ENCODE measurements around the gene GRIK2. TPM values are rescaled to one million over a fixed set of nuclear protein-coding genes. Genes with fewer than 3 reads are reported as not detected.

Gene GRIK2
- total and polyA plus RNA-seq, 2 donors (not counting 3 experiments of a cell fraction or from before 2014, with no cell fraction given): not detected

- Histone ChIP-seq H2AFZ (ENCODE audit: low read depth, low read length) (no peak overlapping the region), H3K9ac (replicated peaks; ENCODE audit: extremely low read depth, insufficient read depth, low read length) (no peak overlapping the region), H3K4me2 (ENCODE audit: insufficient read depth, low read length) (no peak overlapping the region), H3K27me3 (ENCODE audit: control insufficient read depth in 2 of 2, insufficient read depth in 2 of 2, low read length in 2 of 2) (no peaks in the 10 kb centered on the region), H3K4me3 (replicated peaks in 1 of 3; ENCODE audit: insufficient read depth in 1 of 3, low read depth in 1 of 3, low read length in 3 of 3) (no peak overlapping the region), H3K79me2 (ENCODE audit: control insufficient read depth, insufficient read depth, low read length) (no peaks in the 10 kb centered on the region), H3K27ac (ENCODE audit: insufficient read depth, low read depth, low read length) (no peak overlapping the region), H3K9me1 (replicated peaks; ENCODE audit: control insufficient read depth, extremely low read depth, insufficient read depth, low read length) (no peaks in the 10 kb centered on the region), H3K4me1 (ENCODE audit: control insufficient read depth, extremely low read depth, insufficient read depth, low read length) (no peaks in the 10 kb centered on the region), H3K9me3 (replicated peaks; ENCODE audit: control insufficient read depth, insufficient read depth, low read length) (no peaks in the 10 kb centered on the region), H4K20me1 (replicated peaks; ENCODE audit: control insufficient read depth, extremely low read depth, insufficient read depth, low read length) (no peaks in the 10 kb centered on the region), H3K36me3 (ENCODE audit: control insufficient read depth in 2 of 2, extremely low read depth in 1 of 2, insufficient read depth in 2 of 2, low read length in 2 of 2) (no peaks in the 10 kb centered on the region)
- TF ChIP-seq, protein P1, sequence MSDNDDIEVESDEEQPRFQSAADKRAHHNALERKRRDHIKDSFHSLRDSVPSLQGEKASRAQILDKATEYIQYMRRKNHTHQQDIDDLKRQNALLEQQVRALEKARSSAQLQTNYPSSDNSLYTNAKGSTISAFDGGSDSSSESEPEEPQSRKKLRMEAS (IDR thresholded peaks at IDR 0.05; ENCODE audit: insufficient read depth, insufficient read length): no peak
- TF ChIP-seq FOS (IDR thresholded peaks at IDR 0.05; ENCODE audit: borderline replicate concordance, insufficient read depth, low read length) (no peak), POLR2AphosphoS5 (IDR thresholded peaks at IDR 0.05; ENCODE audit: insufficient read depth, low read depth, low read length) (no peak), MYC (IDR thresholded peaks at IDR 0.05; ENCODE audit: low read depth, low read length) (no peak), JUN (IDR thresholded peaks at IDR 0.05; ENCODE audit: borderline replicate concordance, insufficient read depth, insufficient read length, low read depth) (no peak), EZH2 (IDR thresholded peaks at IDR 0.05; ENCODE audit: borderline replicate concordance, low read depth, low read length, severe bottlenecking) (no peak), POLR2A (IDR thresholded peaks at IDR 0.05; ENCODE audit: low read depth, low read length) (no peak), GATA2 (IDR thresholded peaks at IDR 0.05; ENCODE audit: insufficient read depth, insufficient read length, low read depth, low read length) (no peak)
- TF ChIP-seq, protein P2, sequence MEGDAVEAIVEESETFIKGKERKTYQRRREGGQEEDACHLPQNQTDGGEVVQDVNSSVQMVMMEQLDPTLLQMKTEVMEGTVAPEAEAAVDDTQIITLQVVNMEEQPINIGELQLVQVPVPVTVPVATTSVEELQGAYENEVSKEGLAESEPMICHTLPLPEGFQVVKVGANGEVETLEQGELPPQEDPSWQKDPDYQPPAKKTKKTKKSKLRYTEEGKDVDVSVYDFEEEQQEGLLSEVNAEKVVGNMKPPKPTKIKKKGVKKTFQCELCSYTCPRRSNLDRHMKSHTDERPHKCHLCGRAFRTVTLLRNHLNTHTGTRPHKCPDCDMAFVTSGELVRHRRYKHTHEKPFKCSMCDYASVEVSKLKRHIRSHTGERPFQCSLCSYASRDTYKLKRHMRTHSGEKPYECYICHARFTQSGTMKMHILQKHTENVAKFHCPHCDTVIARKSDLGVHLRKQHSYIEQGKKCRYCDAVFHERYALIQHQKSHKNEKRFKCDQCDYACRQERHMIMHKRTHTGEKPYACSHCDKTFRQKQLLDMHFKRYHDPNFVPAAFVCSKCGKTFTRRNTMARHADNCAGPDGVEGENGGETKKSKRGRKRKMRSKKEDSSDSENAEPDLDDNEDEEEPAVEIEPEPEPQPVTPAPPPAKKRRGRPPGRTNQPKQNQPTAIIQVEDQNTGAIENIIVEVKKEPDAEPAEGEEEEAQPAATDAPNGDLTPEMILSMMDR (IDR thresholded peaks at IDR 0.05; ENCODE audit: extremely low read depth in 1 of 2, insufficient read depth in 1 of 2, low read depth in 1 of 2, low read length in 2 of 2): no peak
- ChIA-PET POLR2A (no interaction called here), CTCF (no interaction called here)
- intact Hi-C loops (cut with micrococcal nuclease): no loop called here
- DNase-seq (ENCODE audit: low read depth, low spot score): no peak
- no TSS peak for BruUV-seq (replicated peaks)
- dilution Hi-C loops (cut with MboI; ENCODE audit: extremely low pct_ligation_motif_present, low sequenced_read_pairs): no loop called here
- FAIRE-seq: no peak
Observed at GRCh38 chr6:101541894-101542293, 148.4 kb downstream of the GRIK2 start.

All from endothelial cell of umbilical vein (primary cell).